Neural cell (in vitro differentiated cells): Measurements from ENCODE around the gene CREB1. TPM values are rescaled to one million over a fixed set of nuclear protein-coding genes. Genes with fewer than 3 reads are reported as not detected.

ENCODE experiments used
- H2AFZ ChIP-seq: fragments of 200-600, 300-800 bp; sonication (generic), shearing (Covaris generic); 2 replicates; pipeline ENCODE4 v1.6.0; 2014; ENCODE audit warnings: low read depth, mild to moderate bottlenecking, antibody characterized with exemption, low read length, moderate library complexity
- H3F3A ChIP-seq: fragments of 200-600 bp; shearing (Covaris generic); 2 replicates; pipeline ENCODE4 v1.6.1; 2016; ENCODE audit warnings: mild to moderate bottlenecking, moderate library complexity, mixed read lengths, antibody characterized with exemption, low read length; ENCODE audit not compliant: insufficient read depth, poor library complexity, severe bottlenecking
- H3K27ac ChIP-seq: fragments of 200-600, 300-800 bp; sonication (generic), shearing (Covaris generic); 2 replicates; pipeline ENCODE4 v1.5.1; 2014; ENCODE audit warnings: mild to moderate bottlenecking, low read length, moderate library complexity
- H3K27me3 ChIP-seq: fragments of 300-800, 200-600 bp; sonication (generic), shearing (Covaris generic); 2 replicates; pipeline ENCODE4 v1.6.0; 2014; ENCODE audit warnings: mild to moderate bottlenecking, low read depth, low read length, moderate library complexity; ENCODE audit not compliant: insufficient read depth
- H3K36me3 ChIP-seq: fragments of 300-800, 200-600 bp; sonication (generic), shearing (Covaris generic); 2 replicates; pipeline ENCODE4 v1.5.1; 2014; ENCODE audit warnings: mild to moderate bottlenecking, antibody characterized with exemption, low read length, moderate library complexity; ENCODE audit not compliant: insufficient read depth
- H3K4me2 ChIP-seq: fragments of 300-800, 200-600 bp; sonication (generic), shearing (Covaris generic); 2 replicates; pipeline ENCODE4 v1.6.0; 2014; ENCODE audit warnings: mild to moderate bottlenecking, low read length
- H3K4me3 ChIP-seq: fragments of 300-800, 200-600 bp; sonication (generic), shearing (Covaris generic); 2 replicates; pipeline ENCODE4 v1.5.1; 2014; ENCODE audit warnings: mild to moderate bottlenecking, low read length, moderate library complexity
- H3K79me2 ChIP-seq: fragments of 200-600 bp; shearing (Covaris generic); replicated peaks from 2 replicates; pipeline ENCODE4 v1.6.0; 2014; ENCODE audit warnings: mild to moderate bottlenecking, low read length, moderate library complexity; ENCODE audit not compliant: insufficient read depth
- H3K9ac ChIP-seq: fragments of 300-800, 200-600 bp; sonication (generic), shearing (Covaris generic); 2 replicates; pipeline ENCODE4 v1.6.1; 2016; ENCODE audit warnings: mild to moderate bottlenecking, low read length, mixed read lengths
- H3K9me2 ChIP-seq: fragments of 200-600 bp; shearing (Covaris generic); 2 replicates; pipeline ENCODE4 v1.6.1; 2016; ENCODE audit warnings: mild to moderate bottlenecking, low read length, mixed read lengths; ENCODE audit not compliant: insufficient read depth
- H3K9me3 ChIP-seq: fragments of 200-600, 300-800 bp; sonication (generic), shearing (Covaris generic); 2 replicates; pipeline ENCODE4 v1.6.1; 2016; ENCODE audit warnings: mild to moderate bottlenecking, mixed run types, low read length, moderate library complexity, mixed read lengths
- H4K20me1 ChIP-seq: fragments of 200-600 bp; shearing (Covaris generic); 2 replicates; pipeline ENCODE4 v1.6.1; 2016; ENCODE audit warnings: mild to moderate bottlenecking, mixed run types; ENCODE audit not compliant: insufficient read depth
- CTCF ChIP-seq: fragments of 450-650 bp; IDR thresholded peaks from 2 replicates; pipeline ENCODE4 v1.5.1; 2014; ENCODE audit warnings: antibody characterized with exemption, mild to moderate bottlenecking, moderate library complexity; ENCODE audit not compliant: poor library complexity, severe bottlenecking
- EP300 ChIP-seq: fragments of 450-650 bp; conservative IDR thresholded peaks from 2 replicates; pipeline ENCODE4 v1.6.1; 2014; ENCODE audit warnings: antibody characterized with exemption, mild to moderate bottlenecking, moderate library complexity; ENCODE audit not compliant: poor library complexity, severe bottlenecking
- EZH2 ChIP-seq: fragments of 200-600, 300-800 bp; shearing (Covaris generic), sonication (generic); IDR thresholded peaks from 2 replicates; pipeline ENCODE4 v1.6.1; 2014; ENCODE audit warnings: antibody characterized with exemption, low read length, borderline replicate concordance, mild to moderate bottlenecking; ENCODE audit not compliant: insufficient read depth, poor library complexity, severe bottlenecking
- MXI1 ChIP-seq: fragments of 450-650 bp; conservative IDR thresholded peaks from 2 replicates; pipeline ENCODE4 v1.6.1; 2014; ENCODE audit warnings: antibody characterized with exemption, mild to moderate bottlenecking; ENCODE audit not compliant: poor library complexity, severe bottlenecking
- POLR2AphosphoS5 ChIP-seq: IDR thresholded peaks from 2 replicates; pipeline ENCODE4 v1.6.1; 2012
- RAD21 ChIP-seq: fragments of 450-650 bp; conservative IDR thresholded peaks from 2 replicates; pipeline ENCODE4 v1.6.1; 2014; ENCODE audit warnings: antibody characterized with exemption, mild to moderate bottlenecking, moderate library complexity
- REST ChIP-seq: IDR thresholded peaks from 2 replicates; pipeline ENCODE4 v1.6.1; 2012; ENCODE audit warnings: borderline replicate concordance
- SMC3 ChIP-seq: fragments of 450-650 bp; conservative IDR thresholded peaks from 2 replicates; pipeline ENCODE4 v1.6.1; 2014; ENCODE audit warnings: antibody characterized with exemption, mild to moderate bottlenecking, moderate library complexity; ENCODE audit not compliant: poor library complexity
- TAF1 ChIP-seq: IDR thresholded peaks from 2 replicates; pipeline ENCODE4 v1.6.1; 2012; ENCODE audit warnings: low read depth
- polyA plus RNA-seq: library from polyadenylated mRNA; depleted of rRNA; stranded (reverse); fragments of >200 nt; gene quantifications from 2 replicates; pipeline ENCODE4 v1.2.3, GENCODE V29; 2014

Gene CREB1
- polyA plus RNA-seq, 1 donor from 2014 or later: 38.7 TPM

- Histone ChIP-seq H2AFZ (no peak overlapping the region), H3K9ac (no peak overlapping the region), H3K36me3 (no peaks in the 10 kb centered on the region), H3F3A (no peaks in the 10 kb centered on the region), H3K27me3 (no peaks in the 10 kb centered on the region), H3K4me3 (no peak overlapping the region), H3K9me2 (no peaks in the 10 kb centered on the region), H4K20me1 (no peaks in the 10 kb centered on the region), H3K4me2 (no peak overlapping the region), H3K79me2 (no peaks in the 10 kb centered on the region), H3K27ac (no peak overlapping the region), H3K9me3 (no peaks in the 10 kb centered on the region)
- TF ChIP-seq CTCF (no peak), EP300 (no peak), MXI1 (no peak)
Measured at GRCh38 chr2:207513551-207514257, 16.1 kb upstream of the CREB1 start.

- Histone ChIP-seq H3K9me2 (no peaks in the 10 kb centered on the region), H3F3A (no peaks in the 10 kb centered on the region), H4K20me1 (no peaks in the 10 kb centered on the region), H3K79me2 (no peaks in the 10 kb centered on the region), H3K36me3 (no peaks in the 10 kb centered on the region), H3K27me3 (no peaks in the 10 kb centered on the region), H3K4me3 (no peak overlapping the region), H3K9ac (no peak overlapping the region), H2AFZ (no peak overlapping the region), H3K27ac (no peak overlapping the region), H3K4me2 (no peak overlapping the region), H3K9me3 (no peaks in the 10 kb centered on the region)
- no peak for TF ChIP-seq MXI1
- no peak for TF ChIP-seq RAD21
- no peak for TF ChIP-seq TAF1
Measured at GRCh38 chr2:207514451-207514850, 15.3 kb upstream of the CREB1 start.

- Histone ChIP-seq H3F3A (no peaks in the 10 kb centered on the region), H3K36me3 (no peaks in the 10 kb centered on the region), H3K9me2 (no peaks in the 10 kb centered on the region), H3K79me2 (no peaks in the 10 kb centered on the region), H3K9me3 (no peaks in the 10 kb centered on the region), H3K27me3 (no peaks in the 10 kb centered on the region), H4K20me1 (no peaks in the 10 kb centered on the region), H2AFZ (no peak overlapping the region), H3K9ac (no peak overlapping the region), H3K27ac (no peak overlapping the region), H3K4me2 (no peak overlapping the region), H3K4me3 (no peak overlapping the region)
- no peak for TF ChIP-seq CTCF
- no peak for TF ChIP-seq RAD21
- no peak for TF ChIP-seq TAF1
- TF ChIP-seq SMC3: no peak
- TF ChIP-seq EZH2: no peak
- TF ChIP-seq EP300: no peak
- no peak for TF ChIP-seq REST
- TF ChIP-seq POLR2AphosphoS5: no peak
- no peak for TF ChIP-seq MXI1
Measured at GRCh38 chr2:207515671-207516070, 14.1 kb upstream of the CREB1 start.
